Fibroblast of pulmonary artery (primary cell): ENCODE data around the gene PPP6R3.

Source experiments
- DNase-seq: peaks from one replicate; pipeline ENCODE4 v3.0.0-alpha.2; 2010; ENCODE audit warnings: low read depth
- H3K4me3 ChIP-seq: replicated peaks from 2 replicates; pipeline ENCODE4 v1.5.1; 2011; ENCODE audit warnings: low read depth, mild to moderate bottlenecking, control low read depth, low read length, moderate library complexity
- CTCF ChIP-seq: IDR thresholded peaks from 2 replicates; pipeline ENCODE4 v1.5.1; 2011; ENCODE audit warnings: mild to moderate bottlenecking, control low read depth, low read length, inconsistent platforms; ENCODE audit errors: missing control alignments

The PPP6R3 gene

GRCh38 chr11:68480193-68480592 is 19.6 kb downstream of the PPP6R3 start:
- TF ChIP-seq CTCF, result no peak
- DNase-seq, result no peak
- no peak overlapping the region for H3K4me3 ChIP-seq

GRCh38 chr11:68480852-68481510 is 20.4 kb downstream of the PPP6R3 start:
- DNase-seq, result no peak
- no peak for TF ChIP-seq CTCF
- H3K4me3 ChIP-seq, result no peak overlapping the region

- TF ChIP-seq CTCF, result no peak
- H3K4me3 ChIP-seq, result no peak overlapping the region
- DNase-seq, result no peak
Measured at GRCh38 chr11:68481579-68482240, 21.2 kb downstream of the PPP6R3 start.

GRCh38 chr11:68488623-68489022 is 28.1 kb downstream of the PPP6R3 start:
- no peak for DNase-seq
- no peak for TF ChIP-seq CTCF
- no peak overlapping the region for H3K4me3 ChIP-seq

GRCh38 chr11:68495220-68495729 is 34.7 kb downstream of the PPP6R3 start:
- no peak overlapping the region for H3K4me3 ChIP-seq
- TF ChIP-seq CTCF, result no peak
- DNase-seq, result no peak

DNA sequence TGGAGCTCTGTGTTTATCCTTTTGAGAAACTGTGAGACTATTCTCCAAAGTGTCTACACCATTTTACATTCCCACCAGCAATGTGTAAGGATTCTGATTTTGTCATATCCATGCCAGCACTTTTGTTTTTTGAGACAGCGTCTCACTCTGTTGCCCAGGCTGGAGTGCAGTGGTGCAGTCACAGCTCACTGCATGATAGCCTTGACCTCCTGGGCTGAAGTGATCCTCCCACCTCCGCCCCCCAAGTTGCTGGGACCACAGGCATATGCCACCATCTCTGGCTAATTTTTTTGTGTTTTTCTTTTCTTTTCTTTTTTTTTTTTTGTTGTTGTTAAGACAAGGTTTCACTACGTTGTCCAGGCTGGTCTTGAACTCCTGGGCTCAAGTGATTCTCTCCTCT is 35.3 kb downstream of the PPP6R3 start:
- TF ChIP-seq CTCF, result no peak
- no peak overlapping the region for H3K4me3 ChIP-seq
- no peak for DNase-seq
